Stimulated activated CD8-positive, alpha-beta memory T cell treated with anti-CD3 and anti-CD28 coated beads, Interleukin-15, amount 100 ng/mL, for 48 hours (primary cell): ENCODE measurements around the gene MCU.
"Not testable (repeated sequence)": the region's sequence is repeated elsewhere in the genome, so short reads cannot be mapped to it uniquely, and the experiment has no call there.

Experiments used
- DNase-seq, 2 donors: peaks; one replicate each; pipeline ENCODE4 v3.0.0-alpha.2; 2020; ENCODE audit warnings: low read depth in 2 of 2

The MCU gene

DNA sequence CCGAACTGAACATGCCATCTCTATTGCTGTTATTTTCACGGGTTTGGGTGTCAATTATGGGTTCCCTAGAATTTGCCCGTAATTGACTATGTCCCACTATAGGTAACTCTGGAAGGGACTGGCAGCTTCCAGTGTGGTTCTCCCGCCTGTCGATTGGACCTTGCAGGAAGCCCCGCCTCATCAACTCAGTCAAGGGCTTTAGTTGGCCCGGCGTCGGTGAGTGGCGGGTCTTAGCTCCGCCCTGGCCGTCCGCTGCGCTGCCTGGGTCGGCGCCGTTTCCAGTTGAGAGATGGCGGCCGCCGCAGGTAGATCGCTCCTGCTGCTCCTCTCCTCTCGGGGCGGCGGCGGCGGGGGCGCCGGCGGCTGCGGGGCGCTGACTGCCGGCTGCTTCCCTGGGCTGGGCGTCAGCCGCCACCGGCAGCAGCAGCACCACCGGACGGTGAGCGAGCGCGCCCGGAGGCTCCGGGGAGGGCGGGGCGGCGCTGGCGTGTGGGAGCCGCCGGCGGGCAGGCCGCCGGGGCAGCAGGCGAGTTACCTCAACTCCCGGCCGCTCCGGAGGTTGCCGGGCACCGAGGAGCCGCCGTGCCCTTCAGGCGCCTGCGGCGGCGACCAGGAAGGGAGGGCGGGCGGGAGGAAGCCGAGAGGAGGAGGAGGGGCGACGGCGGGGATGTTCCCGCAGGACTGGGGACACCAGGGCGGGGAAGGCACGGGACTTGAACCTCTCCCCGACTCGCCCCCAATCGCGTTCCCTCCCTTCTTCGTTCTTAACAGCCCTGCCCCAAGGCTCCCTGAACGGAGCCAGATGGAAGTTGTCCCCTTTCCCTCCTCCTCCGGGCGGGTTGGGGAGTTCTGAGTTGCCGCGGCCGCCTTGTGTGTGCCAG lies at the start of gene MCU:
Gene MCU, plus strand, starts transcription at position 281 of the 881 bp plus-strand sequence. Its CDS starts 9 bp downstream, at position 290.
- DNase-seq, result peak; percentile 86 to 87

- DNase-seq, result no peak
Measured at GRCh38 chr10:72642318-72642717, 49.6 kb upstream of the MCU start.

- no peak for DNase-seq
Measured at GRCh38 chr10:72645263-72645858, 46.6 kb upstream of the MCU start.

DNA sequence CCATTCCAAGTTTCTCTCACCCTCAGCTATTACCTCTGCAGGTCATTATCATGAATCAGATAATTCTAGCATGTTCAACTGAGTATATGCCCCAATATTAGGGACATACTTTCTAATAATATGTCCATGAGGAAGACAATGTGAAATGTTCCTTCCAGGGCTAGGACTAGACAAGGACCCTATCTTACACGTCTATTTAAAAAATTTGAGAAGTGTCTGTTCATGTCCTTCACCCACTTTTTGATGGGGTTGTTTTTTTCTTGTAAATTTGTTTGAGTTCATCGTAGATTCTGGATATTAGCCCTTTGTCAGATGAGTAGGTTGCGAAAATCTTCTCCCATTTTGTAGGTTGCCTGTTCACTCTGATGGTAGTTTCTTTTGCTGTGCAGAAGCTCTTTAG lies 45.0 kb upstream of the MCU start:
- not testable (repeated sequence) for DNase-seq

DNA sequence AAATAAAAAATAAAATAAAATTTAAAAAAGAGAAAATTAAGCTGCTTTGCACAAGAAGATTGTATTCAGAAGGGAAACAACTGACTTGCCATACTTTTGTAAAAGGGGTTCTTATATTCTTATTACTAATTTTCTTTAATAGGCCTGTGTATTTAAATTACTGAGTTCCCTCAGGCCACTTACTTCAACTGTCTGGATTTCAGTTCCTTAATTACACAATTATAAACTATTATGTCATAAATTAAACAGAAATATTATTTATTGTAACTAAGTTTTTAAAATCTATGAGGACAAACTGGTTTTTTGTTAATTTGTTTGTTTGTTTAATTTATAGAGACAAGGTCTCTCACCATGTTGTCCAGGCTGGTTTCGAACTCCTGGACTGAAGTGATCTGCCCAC lies 43.6 kb upstream of the MCU start:
- DNase-seq, result no peak

DNA sequence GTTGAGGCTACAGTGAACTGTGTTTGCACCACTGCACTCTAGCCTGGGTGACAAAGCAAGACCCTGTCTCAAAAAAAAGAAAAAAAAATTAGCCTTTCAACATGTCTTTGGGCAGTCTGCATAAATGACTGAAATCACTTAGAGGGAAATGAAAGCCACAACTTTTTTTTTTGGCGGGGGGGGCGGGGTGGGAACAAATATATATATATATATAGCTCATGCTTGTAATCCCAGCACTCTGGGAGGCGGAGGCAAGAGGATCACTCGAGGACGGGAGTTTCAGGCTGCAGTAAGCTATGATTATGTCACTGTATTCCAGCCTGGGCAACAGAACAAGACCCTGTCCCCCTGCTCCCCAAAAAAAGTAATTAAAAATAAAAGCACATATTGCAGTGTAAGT lies 42.7 kb upstream of the MCU start:
- no peak for DNase-seq

GRCh38 chr10:72653383-72654096 lies 38.4 kb upstream of the MCU start:
- no peak for DNase-seq

DNA sequence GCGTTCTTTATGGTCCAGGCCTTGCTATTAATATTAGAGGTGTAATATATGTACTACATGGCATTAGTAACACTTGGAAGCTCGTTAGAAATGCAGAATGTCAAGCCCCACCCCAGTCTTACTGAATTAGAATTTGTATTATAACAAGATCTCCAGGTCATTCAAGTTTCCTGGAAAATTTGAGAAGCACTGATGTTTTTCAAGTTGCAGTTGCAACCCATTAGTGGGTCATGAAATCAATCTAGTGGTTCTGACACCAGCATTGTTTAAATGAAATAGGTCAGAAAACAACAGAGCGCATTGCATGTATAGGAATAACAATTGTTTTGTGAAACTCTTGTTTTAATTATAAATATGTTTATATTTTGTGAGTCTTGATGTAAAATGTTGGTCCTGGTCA lies 37.2 kb upstream of the MCU start:
- DNase-seq, result no peak

- DNase-seq, result no peak
Measured at GRCh38 chr10:72658696-72659400, 33.1 kb upstream of the MCU start.

GRCh38 chr10:72659694-72660093 lies 32.2 kb upstream of the MCU start:
- DNase-seq, result no peak

GRCh38 chr10:72660220-72660619 lies 31.7 kb upstream of the MCU start:
- no peak for DNase-seq

GRCh38 chr10:72661431-72661830 lies 30.5 kb upstream of the MCU start:
- DNase-seq, result no peak

- no peak for DNase-seq
Measured at GRCh38 chr10:72663971-72664370, 28.0 kb upstream of the MCU start.

GRCh38 chr10:72665925-72666324 lies 26.0 kb upstream of the MCU start:
- no peak for DNase-seq

- no peak for DNase-seq
Measured at GRCh38 chr10:72667207-72667864, 24.6 kb upstream of the MCU start.

DNA sequence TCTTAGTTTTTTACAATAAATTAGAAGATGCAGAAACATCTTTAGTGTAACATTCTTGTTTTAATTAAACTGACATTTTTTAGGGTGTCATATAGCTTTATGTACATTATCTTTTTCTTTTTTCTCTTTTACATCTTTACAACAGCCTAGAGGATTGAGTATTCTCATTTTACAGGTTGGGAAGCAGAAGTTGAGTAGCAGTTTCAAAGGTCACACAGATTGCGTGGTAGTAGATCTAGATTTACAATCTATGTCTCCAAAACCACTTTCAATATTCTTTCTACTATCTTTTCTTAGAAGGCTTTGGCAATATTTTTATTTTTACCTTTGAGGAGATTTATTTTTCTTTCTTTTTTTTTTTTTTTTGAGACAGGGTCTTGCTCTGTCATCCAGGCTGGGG lies 18.7 kb upstream of the MCU start:
- no peak for DNase-seq

GRCh38 chr10:72674174-72674573 lies 17.8 kb upstream of the MCU start:
- not testable (repeated sequence) for DNase-seq

DNA sequence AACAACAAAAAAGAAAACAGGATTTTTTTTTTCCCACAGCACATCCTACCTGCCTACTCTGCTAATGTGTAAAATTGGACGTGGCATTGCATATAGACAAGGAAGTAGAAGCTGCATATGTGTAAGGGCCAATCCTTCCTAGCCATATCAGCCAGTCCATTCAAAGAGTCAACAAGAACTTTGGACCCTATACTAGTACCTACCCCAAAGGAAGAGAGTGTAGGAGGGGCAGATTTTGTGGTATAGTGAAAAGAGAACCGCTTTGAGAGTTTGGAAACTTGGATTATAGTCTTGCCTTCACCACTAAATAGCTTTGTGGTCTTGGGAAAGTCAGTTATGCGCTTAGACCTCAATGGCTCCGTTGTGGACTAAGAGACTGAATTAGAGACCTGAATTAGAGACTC lies 12.1 kb upstream of the MCU start:
- no peak for DNase-seq

- no peak for DNase-seq
Measured at GRCh38 chr10:72682638-72683037, 9.3 kb upstream of the MCU start.

- no peak for DNase-seq
Measured at GRCh38 chr10:72685264-72685921, 6.5 kb upstream of the MCU start.

GRCh38 chr10:72686430-72686829 lies 5.5 kb upstream of the MCU start:
- DNase-seq, result not testable (repeated sequence)
